ENCODE measurements around the gene MTCL1.

DNA sequence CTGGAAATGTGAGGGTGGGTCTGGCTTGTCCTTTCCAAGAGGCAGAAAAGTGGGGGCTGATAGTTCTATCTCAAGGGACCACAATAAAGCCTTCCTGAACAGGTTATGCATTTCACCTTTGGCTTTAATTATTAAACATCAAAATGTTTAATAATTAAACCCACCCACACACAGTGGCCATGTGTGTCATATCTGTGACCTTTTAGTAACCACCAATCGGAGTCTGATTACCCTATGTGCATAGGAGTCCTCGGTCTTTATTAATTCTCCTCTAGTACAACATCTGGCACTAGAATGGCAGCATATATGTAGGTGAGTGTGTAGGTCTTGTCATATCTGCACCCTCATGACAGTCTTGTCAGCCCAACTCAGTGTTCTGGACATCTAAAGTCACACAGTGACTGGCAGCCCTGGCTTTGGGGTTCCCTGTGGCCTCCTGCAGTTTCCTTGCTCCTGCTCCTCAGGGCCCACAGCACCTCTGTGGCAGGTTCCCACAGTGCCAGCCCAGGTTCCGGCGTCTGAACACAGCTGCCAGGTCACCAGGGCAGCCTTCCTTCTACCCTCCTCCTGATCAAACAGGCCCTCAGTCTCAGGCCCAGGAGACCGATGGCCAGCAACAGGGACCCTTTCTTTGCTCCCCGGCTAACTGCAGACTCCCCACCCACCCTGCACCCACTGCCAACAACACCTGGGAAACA is 100.9 kb downstream of the MTCL1 start:
- TF ChIP-seq, protein P1, sequence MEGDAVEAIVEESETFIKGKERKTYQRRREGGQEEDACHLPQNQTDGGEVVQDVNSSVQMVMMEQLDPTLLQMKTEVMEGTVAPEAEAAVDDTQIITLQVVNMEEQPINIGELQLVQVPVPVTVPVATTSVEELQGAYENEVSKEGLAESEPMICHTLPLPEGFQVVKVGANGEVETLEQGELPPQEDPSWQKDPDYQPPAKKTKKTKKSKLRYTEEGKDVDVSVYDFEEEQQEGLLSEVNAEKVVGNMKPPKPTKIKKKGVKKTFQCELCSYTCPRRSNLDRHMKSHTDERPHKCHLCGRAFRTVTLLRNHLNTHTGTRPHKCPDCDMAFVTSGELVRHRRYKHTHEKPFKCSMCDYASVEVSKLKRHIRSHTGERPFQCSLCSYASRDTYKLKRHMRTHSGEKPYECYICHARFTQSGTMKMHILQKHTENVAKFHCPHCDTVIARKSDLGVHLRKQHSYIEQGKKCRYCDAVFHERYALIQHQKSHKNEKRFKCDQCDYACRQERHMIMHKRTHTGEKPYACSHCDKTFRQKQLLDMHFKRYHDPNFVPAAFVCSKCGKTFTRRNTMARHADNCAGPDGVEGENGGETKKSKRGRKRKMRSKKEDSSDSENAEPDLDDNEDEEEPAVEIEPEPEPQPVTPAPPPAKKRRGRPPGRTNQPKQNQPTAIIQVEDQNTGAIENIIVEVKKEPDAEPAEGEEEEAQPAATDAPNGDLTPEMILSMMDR (IDR thresholded peaks at IDR 0.05; ENCODE audit: borderline replicate concordance, extremely low read depth, low read length, poor library complexity, severe bottlenecking), result no peak
- no peak for TF ChIP-seq EZH2 (IDR thresholded peaks at IDR 0.05; ENCODE audit: borderline replicate concordance, low read depth, low read length, severe bottlenecking)
